K562 (cell line): ENCODE measurements around the gene RFNG. TPM values are rescaled to one million over a fixed set of nuclear protein-coding genes. Genes with fewer than 3 reads are reported as not detected.
A peak's percentile ranks its signal among the peaks of the same experiment; 100 is the strongest.

Source experiments
- ARID4B ChIP-seq: sonication (generic); formaldehyde crosslinking; IDR thresholded peaks from 2 replicates; pipeline ENCODE4 v1.8.0; 2022; ENCODE audit warnings: mild to moderate bottlenecking, missing genetic modification reagents
- BHLHE40 ChIP-seq: IDR thresholded peaks from 2 replicates; pipeline ENCODE4 v1.6.1; 2011; ENCODE audit warnings: low read length, improper control_type of control experiment
- ESRRA ChIP-seq: fragments of 450-650 bp; IDR thresholded peaks from 2 replicates; pipeline ENCODE4 v1.6.1; 2014; ENCODE audit warnings: low read depth, mild to moderate bottlenecking, moderate library complexity, borderline replicate concordance
- ETV6 ChIP-seq, 3 experiments: fragments of 150-350 bp in 1 of 3; sonication (generic) in 1 of 3; formaldehyde crosslinking in 1 of 3; IDR thresholded peaks; 2 replicates each; pipeline versions ENCODE4 v1.6.1 to v1.8.0; 2014 to 2022; ENCODE audit warnings: borderline replicate concordance in 2 of 3, low read depth in 2 of 3, antibody characterized with exemption in 1 of 3, low read length in 1 of 3, mild to moderate bottlenecking in 1 of 3, missing genetic modification reagents in 1 of 3
- GTF3C2 ChIP-seq: IDR thresholded peaks from 3 replicates; pipeline ENCODE4 v1.6.1; 2011; ENCODE audit warnings: borderline replicate concordance, mild to moderate bottlenecking, moderate library complexity; ENCODE audit not compliant: insufficient read length; ENCODE audit errors: extremely low read depth
- NCOA1 ChIP-seq: fragments of 450-650 bp; IDR thresholded peaks from 2 replicates; pipeline ENCODE4 v1.6.1; 2016; ENCODE audit warnings: low read depth
- NR1H2 ChIP-seq: sonication (generic); formaldehyde crosslinking; IDR thresholded peaks from 2 replicates; pipeline ENCODE4 v1.4.0; 2020; ENCODE audit warnings: mild to moderate bottlenecking, missing genetic modification reagents
- RFX5 ChIP-seq: IDR thresholded peaks from 2 replicates; pipeline ENCODE4 v1.6.1; 2011; ENCODE audit warnings: low read depth, mild to moderate bottlenecking, improper control_type of control experiment, low read length
- ZBTB33 ChIP-seq: sonication (generic); formaldehyde crosslinking; IDR thresholded peaks from 2 replicates; pipeline ENCODE4 v1.8.1; 2023; ENCODE audit warnings: mild to moderate bottlenecking, missing genetic modification reagents
- ZC3H4 ChIP-seq: sonication (generic); formaldehyde crosslinking; IDR thresholded peaks from 2 replicates; pipeline ENCODE4 v1.9.0; 2021; ENCODE audit warnings: missing genetic modification reagents, borderline replicate concordance
- ZNF639 ChIP-seq, 2 experiments: fragments of 200-800 bp in 1 of 2; sonication (Bioruptor generic) in 1 of 2; sonication (generic) in 1 of 2; formaldehyde crosslinking in 1 of 2; IDR thresholded peaks in 1 of 2; conservative IDR thresholded peaks in 1 of 2; 2 replicates each; pipeline versions ENCODE4 v1.5.0 to v1.6.1; 2016 to 2020; ENCODE audit warnings: missing compliant biosample characterization in 1 of 2, missing genetic modification characterization in 1 of 2, missing genetic modification reagents in 1 of 2
- polyA plus RNA-seq, 8 experiments: library from polyadenylated mRNA; depleted of rRNA in 4 of 8; stranded (reverse) in 5 of 8; unstranded in 3 of 8; fragments of >200 nt; fragmentation: Nextera tagmentation in 2 of 8; fragmentation: Illumina TruSeq in 1 of 8; extraction: Ambion mirVana in 2 of 8; extraction: Trizol in 1 of 8; gene quantifications; 2 replicates each; pipeline versions ENCODE4 v1.2.1 to v1.2.3, GENCODE V29; 2011 to 2014; ENCODE audit warnings: inconsistent platforms in 1 of 8, missing spikeins in 1 of 8
- total RNA-seq, 7 experiments: library from RNA; depleted of rRNA in 6 of 7; stranded (reverse); fragments of >200 nt in 6 of 7; fragmentation: Illumina TruSeq in 2 of 7; extraction: Trizol in 2 of 7; gene quantifications; 2 replicates each; pipeline versions ENCODE4 v1.2.1 to v1.2.3, GENCODE V29; 2011 to 2021; ENCODE audit warnings: low replicate concordance in 1 of 7

Gene RFNG
- total and polyA plus RNA-seq, 9 of the 15 experiments (the other 6 are each of a cell fraction or from before 2014, with no cell fraction given), result 0.32 to 32.8 (median 9.5) TPM

GRCh38 chr17:82064433-82065192 lies 13.0 kb upstream of the RFNG start (continued):
- TF ChIP-seq BHLHE40 (no peak), ARID4B (CRISPR knock-in tag) (0 out of 2 replicates have a peak, but pooled peaks have one; percentile 14), NCOA1 (no peak), ETV6 (IDR thresholded peaks at IDR 0.05; ENCODE audit: borderline replicate concordance in 1 of 2, low read depth in 2 of 2, low read length in 1 of 2) (no peak), ETV6 (CRISPR knock-in tag; IDR thresholded peaks at IDR 0.05; ENCODE audit: borderline replicate concordance) (no peak), ZC3H4 (CRISPR knock-in tag) (peak; percentile 10; the same call in 1 of the 2 replicates), RFX5 (no peak), ZNF639 (CRISPR knock-in tag; conservative IDR thresholded peaks at IDR 0.05 in 1 of 2, IDR thresholded peaks at IDR 0.05 in 1 of 2) (no peak), GTF3C2 (no peak), NR1H2 (CRISPR knock-in tag) (no peak), ESRRA (no peak), ZBTB33 (CRISPR knock-in tag) (0 out of 2 replicates have a peak, but pooled peaks have one; percentile 10)
